Measurements from ENCODE around the gene PRR36. TPM values are rescaled to one million over a fixed set of nuclear protein-coding genes. Genes with fewer than 3 reads are reported as not detected.
"Not testable (repeated sequence)": the region's sequence is repeated elsewhere in the genome, so short reads cannot be mapped to it uniquely, and the experiment has no call there.

The PRR36 gene
- total RNA-seq: under 1 TPM in 1 of 2 experiments, not detected in 1; 0.06 TPM

GRCh38 chr19:7874076-7874896 is at the start of gene PRR36:
TSS of gene PRR36 (minus strand) at chr19:7874390. CDS start at chr19:7873689, 701 bp downstream.
- ATAC-seq: no peak
- no peak for DNase-seq

GRCh38 chr19:7923295-7924191 is 49.4 kb upstream of the PRR36 start:
- peaks cover 26% of the 10 kb centered on the region for H3K4me1 Mint-ChIP-seq
- no peak for DNase-seq
- H3K4me3 Mint-ChIP-seq: no peak overlapping the region
- ATAC-seq: no peak
- H3K27me3 Mint-ChIP-seq: peaks cover 2% of the 10 kb centered on the region
- peaks cover 4% of the 10 kb centered on the region for H3K36me3 Mint-ChIP-seq
- H3K27ac Mint-ChIP-seq: no peak overlapping the region
- H3K9me3 Mint-ChIP-seq (ENCODE audit: low read depth): no peaks in the 10 kb centered on the region
- CTCF ChIA-PET: interaction anchor here (0.7 to 7.6 kb wide), 6 partner anchors 8 to 70 kb away, joined by 3 to 75 read pairs (median 6); partner anchors contain the start of genes MAP2K7, TGFBR3L and TIMM44

More at GRCh38 chr19:7874076-7874896, at the start of gene PRR36:
- H3K27me3 Mint-ChIP-seq: peaks cover 39% of the 10 kb centered on the region
- H3K36me3 Mint-ChIP-seq: no peaks in the 10 kb centered on the region
- H3K27ac Mint-ChIP-seq: no peak within 1 kb of the TSS
- H3K4me1 Mint-ChIP-seq: peaks cover 21% of the 10 kb centered on the region
- H3K9me3 Mint-ChIP-seq (ENCODE audit: low read depth): no peaks in the 10 kb centered on the region
- peak within 1 kb of the TSS; percentile 38 for H3K4me3 Mint-ChIP-seq
- CTCF ChIA-PET: interaction anchor here (1.5 to 2.3 kb wide), 2 partner anchors 13 to 29 kb away, joined by 3 to 7 read pairs; partner anchors contain the start of gene MAP2K7

- Mint-ChIP-seq H3K27ac (no peak overlapping the region), H3K9me3 (ENCODE audit: low read depth) (no peaks in the 10 kb centered on the region), H3K27me3 (peaks cover 9% of the 10 kb centered on the region), H3K4me1 (peaks cover 30% of the 10 kb centered on the region), H3K36me3 (peaks cover 4% of the 10 kb centered on the region), H3K4me3 (no peak overlapping the region)
- CTCF ChIA-PET: interaction anchor here (1.6 to 7.6 kb wide), 5 partner anchors 11 to 69 kb away, joined by 4 to 75 read pairs (median 8); partner anchors contain the start of genes MAP2K7 and TIMM44
- DNase-seq: no peak
- no peak for ATAC-seq
These were observed 48.6 kb upstream of the PRR36 start for GRCh38 chr19:7922836-7923195.

- Mint-ChIP-seq H3K4me3 (peak overlapping the region; percentile 12), H3K36me3 (peaks cover 4% of the 10 kb centered on the region), H3K27ac (no peak overlapping the region), H3K4me1 (peaks cover 31% of the 10 kb centered on the region), H3K27me3 (peaks cover 12% of the 10 kb centered on the region), H3K9me3 (ENCODE audit: low read depth) (no peaks in the 10 kb centered on the region)
- CTCF ChIA-PET: interaction anchor here (1.0 to 7.6 kb wide), 8 partner anchors 7 to 241 kb away, joined by 4 to 75 read pairs (median 8); partner anchors contain the start of genes MAP2K7, TIMM44 and TRAPPC5
- no peak for ATAC-seq
- no peak for DNase-seq
These were observed 48.0 kb upstream of the PRR36 start for GRCh38 chr19:7921967-7922835.

- ATAC-seq: no peak
- Mint-ChIP-seq H3K4me1 (peaks cover 34% of the 10 kb centered on the region), H3K27me3 (peaks cover 16% of the 10 kb centered on the region), H3K9me3 (ENCODE audit: low read depth) (no peaks in the 10 kb centered on the region), H3K27ac (peak overlapping the region; percentile 92), H3K4me3 (peak overlapping the region; percentile 83), H3K36me3 (peaks cover 4% of the 10 kb centered on the region)
- CTCF ChIA-PET: interaction anchor here (1.0 to 7.6 kb wide), 8 partner anchors 8 to 241 kb away, joined by 3 to 75 read pairs (median 6); partner anchors contain the start of genes TIMM44 and TRAPPC5
- DNase-seq: no peak
These were observed 47.2 kb upstream of the PRR36 start for GRCh38 chr19:7921302-7921966.

GRCh38 chr19:7920519-7921301 is 46.5 kb upstream of the PRR36 start:
- Mint-ChIP-seq H3K4me3 (peak overlapping the region; percentile 83), H3K9me3 (ENCODE audit: low read depth) (no peaks in the 10 kb centered on the region), H3K27me3 (peaks cover 20% of the 10 kb centered on the region), H3K4me1 (peaks cover 31% of the 10 kb centered on the region), H3K36me3 (peaks cover 4% of the 10 kb centered on the region), H3K27ac (peak overlapping the region; percentile 92)
- CTCF ChIA-PET: interaction anchor here (1.0 to 7.6 kb wide), 13 partner anchors 9 to 352 kb away, joined by 3 to 75 read pairs (median 5); partner anchors contain the start of genes MAP2K7 and TIMM44
- DNase-seq (peak; percentile 99), ATAC-seq (peak; percentile 64)

- H3K4me1 Mint-ChIP-seq: peaks cover 32% of the 10 kb centered on the region
- peaks cover 4% of the 10 kb centered on the region for H3K36me3 Mint-ChIP-seq
- no peaks in the 10 kb centered on the region for H3K9me3 Mint-ChIP-seq (ENCODE audit: low read depth)
- peak within 1 kb of the TSS; percentile 83 for H3K4me3 Mint-ChIP-seq
- peaks cover 28% of the 10 kb centered on the region for H3K27me3 Mint-ChIP-seq
- ATAC-seq (peak; percentile 78), DNase-seq (peak; percentile 98)
- CTCF ChIA-PET: interaction anchor here (1.0 to 7.6 kb wide), 12 partner anchors 10 to 351 kb away, joined by 3 to 75 read pairs (median 6); partner anchors contain the start of genes MAP2K7 and TIMM44
- peak within 1 kb of the TSS; percentile 92 for H3K27ac Mint-ChIP-seq
These were observed 45.7 kb upstream of the PRR36 start, which contains the start of gene SNAPC2 for GRCh38 chr19:7919610-7920518. TSS of gene SNAPC2 (plus strand) at chr19:7920338. CDS start at chr19:7920367, 29 bp downstream.

DNA sequence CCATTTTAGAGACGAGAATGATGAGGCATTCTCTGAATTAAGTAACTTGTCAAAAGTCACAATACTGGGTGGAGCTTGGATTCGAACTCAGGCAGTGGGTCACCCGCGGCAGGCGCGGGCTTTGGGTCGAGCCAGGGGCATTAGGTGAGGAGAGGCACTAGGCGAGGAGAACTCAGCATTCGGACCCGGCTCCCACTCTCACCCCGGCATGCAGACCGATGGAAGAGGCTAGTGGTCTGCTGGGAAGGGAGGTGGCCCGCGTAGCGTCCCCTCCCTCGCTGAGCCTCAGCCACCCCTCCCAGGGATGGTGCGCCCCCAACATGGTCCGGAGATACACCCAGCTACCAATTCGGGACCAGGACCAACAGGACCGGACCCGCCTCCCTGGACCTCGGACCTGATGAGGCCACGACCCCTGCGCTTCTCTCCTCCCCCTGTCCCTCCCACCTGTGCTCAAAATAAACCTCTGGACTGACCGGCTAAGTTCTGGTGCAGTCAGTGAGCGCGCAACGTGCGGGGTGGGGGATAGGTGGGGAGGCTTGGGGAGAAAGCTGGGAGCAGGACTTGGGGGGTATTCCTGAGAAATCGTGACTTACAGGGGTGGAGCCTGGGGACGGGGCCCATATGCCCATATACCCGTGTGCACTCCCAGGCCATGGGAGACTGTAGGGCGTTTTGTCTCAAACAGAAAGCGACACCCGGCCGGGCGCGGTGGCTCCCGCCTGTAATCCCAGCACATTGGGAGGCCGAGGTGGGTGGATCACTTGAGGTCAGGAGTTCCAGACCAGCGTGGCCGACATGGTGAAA is 44.6 kb upstream of the PRR36 start:
- ATAC-seq: no peak
- CTCF ChIA-PET: interaction anchor here (0.9 to 7.6 kb wide), 9 partner anchors 10 to 350 kb away, joined by 3 to 75 read pairs (median 6); partner anchors contain the start of genes MAP2K7 and TIMM44
- H3K9me3 Mint-ChIP-seq (ENCODE audit: low read depth): no peaks in the 10 kb centered on the region

GRCh38 chr19:7918062-7918614 is 43.9 kb upstream of the PRR36 start:
- Mint-ChIP-seq H3K27me3 (peaks cover 29% of the 10 kb centered on the region), H3K4me1 (peaks cover 32% of the 10 kb centered on the region), H3K4me3 (peak overlapping the region; percentile 54)
- not testable (repeated sequence) for DNase-seq; H3K27ac Mint-ChIP-seq; H3K9me3 Mint-ChIP-seq (ENCODE audit: low read depth); ATAC-seq; H3K36me3 Mint-ChIP-seq
- CTCF ChIA-PET: interaction anchor here (0.8 to 7.6 kb wide), 9 partner anchors 11 to 84 kb away, joined by 3 to 75 read pairs (median 4); partner anchors contain the start of genes MAP2K7 and TIMM44

More for the DNA sequence above, 44.6 kb upstream of the PRR36 start:
- H3K4me3 Mint-ChIP-seq: peak overlapping the region; percentile 76
- DNase-seq: no peak
- peaks cover 29% of the 10 kb centered on the region for H3K27me3 Mint-ChIP-seq
- peaks cover 4% of the 10 kb centered on the region for H3K36me3 Mint-ChIP-seq
- no peak overlapping the region for H3K27ac Mint-ChIP-seq
- H3K4me1 Mint-ChIP-seq: peaks cover 32% of the 10 kb centered on the region

Measured in activated CD8-positive, alpha-beta memory T cell treated with anti-CD3 and anti-CD28 coated beads, Interleukin-2, amount 10 ng/mL, durations not matched to agents 7 days and 5 days (primary cell).